D721Med (cell line): ENCODE measurements around the gene NLRC5.
"Not testable (repeated sequence)": the region's sequence is repeated elsewhere in the genome, so short reads cannot be mapped to it uniquely, and the experiment has no call there.

ENCODE experiments used
- DNase-seq: peaks from one replicate; pipeline ENCODE4 v3.0.0; 2011; ENCODE audit warnings: low spot score; ENCODE audit not compliant: insufficient read length
- FAIRE-seq: peaks from 2 replicates; lab custom pipeline; 2011; peaks lifted over from hg19 to GRCh38; lab: Jason Lieb, UNC
- CTCF ChIP-seq: IDR thresholded peaks from 2 replicates; pipeline ENCODE4 v1.5.1; 2012; ENCODE audit warnings: mild to moderate bottlenecking, control low read depth; ENCODE audit not compliant: insufficient read depth; ENCODE audit errors: missing control alignments

NLRC5 gene

GRCh38 chr16:57069053-57069452 is 79.7 kb downstream of the NLRC5 start:
- DNase-seq (no peak), FAIRE-seq (no peak)
- no peak for TF ChIP-seq CTCF

- no peak for FAIRE-seq
- TF ChIP-seq CTCF = no peak
- no peak for DNase-seq
These were observed 80.4 kb downstream of the NLRC5 start for GRCh38 chr16:57069635-57070370.

GRCh38 chr16:57070424-57070823 is 81.1 kb downstream of the NLRC5 start:
- no peak for DNase-seq
- FAIRE-seq = no peak
- no peak for TF ChIP-seq CTCF

GRCh38 chr16:57071081-57071732 is 81.8 kb downstream of the NLRC5 start:
- not testable (repeated sequence) for FAIRE-seq, DNase-seq

- DNase-seq = no peak
- no peak for FAIRE-seq
- no peak for TF ChIP-seq CTCF
These were observed 82.7 kb downstream of the NLRC5 start for GRCh38 chr16:57071831-57072582.

- FAIRE-seq = no peak
- no peak for TF ChIP-seq CTCF
- no peak for DNase-seq
These were observed 83.4 kb downstream of the NLRC5 start for GRCh38 chr16:57072616-57073275.

- TF ChIP-seq CTCF = no peak
- FAIRE-seq = no peak
- no peak for DNase-seq
These were observed 88.4 kb downstream of the NLRC5 start for GRCh38 chr16:57077714-57078113.
